Calu3 (cell line): ENCODE data around the gene NCK2. TPM values are rescaled to one million over a fixed set of nuclear protein-coding genes. Genes with fewer than 3 reads are reported as not detected.
A peak's percentile ranks its signal among the peaks of the same experiment; 100 is the strongest.

Experiments
- BruUV-seq: library from RNA; stranded (reverse); fragments of 400-500 nt; replicated peaks from 2 replicates; lab custom pipeline; 2021; lab: Mats Ljungman, UMichigan
- CTCF ChIA-PET: fragments of 300-600 bp; sonication (Branson Sonifier 250); formaldehyde crosslinking; loops from one replicate; lab custom pipeline; 2022; ENCODE audit warnings: antibody characterized with exemption; lab: Charles Lee
- DNase-seq: peaks from one replicate; pipeline ENCODE4 v3.0.0; 2022
- H3K27ac Mint-ChIP-seq: one replicate; pipeline ENCODE4 v1.8.0; 2022; ENCODE audit warnings: mixed read lengths; ENCODE audit not compliant: unreplicated experiment
- H3K27me3 Mint-ChIP-seq: one replicate; pipeline ENCODE4 v1.8.0; 2022; ENCODE audit warnings: mixed read lengths; ENCODE audit not compliant: unreplicated experiment
- H3K36me3 Mint-ChIP-seq: one replicate; pipeline ENCODE4 v1.8.0; 2022; ENCODE audit warnings: mild to moderate bottlenecking, moderate library complexity, mixed read lengths; ENCODE audit not compliant: insufficient read depth, unreplicated experiment
- H3K4me1 Mint-ChIP-seq: one replicate; pipeline ENCODE4 v1.8.0; 2022; ENCODE audit warnings: mild to moderate bottlenecking, low read depth, mixed read lengths; ENCODE audit not compliant: unreplicated experiment
- H3K4me3 Mint-ChIP-seq: one replicate; pipeline ENCODE4 v1.8.0; 2022; ENCODE audit warnings: mild to moderate bottlenecking, low read depth, moderate library complexity, mixed read lengths; ENCODE audit not compliant: unreplicated experiment
- H3K9me3 Mint-ChIP-seq: one replicate; pipeline ENCODE4 v1.8.0; 2022; ENCODE audit warnings: low read depth, mixed read lengths; ENCODE audit not compliant: unreplicated experiment
- CTCF ChIP-seq: fragments of 200-600 bp; IDR thresholded peaks from one replicate; pipeline ENCODE4 v1.8.0; 2022; ENCODE audit warnings: antibody characterized with exemption; ENCODE audit not compliant: unreplicated experiment
- intact Hi-C: fragments of 100-400 bp; cut with micrococcal nuclease; formaldehyde crosslinking; loops from one replicate; pipeline ENCODE4 v1.10.0; 2022; ENCODE audit not compliant: unreplicated experiment
- total RNA-seq: library from RNA; stranded (reverse); gene quantifications from 2 replicates; pipeline ENCODE4 v1.2.3, GENCODE V29; 2022

Gene NCK2
- total RNA-seq, 1 experiment from 2014 or later, result 88.6 TPM

GRCh38 chr2:105771836-105772235 lies 27.1 kb downstream of the NCK2 start:
- intact Hi-C loops, result no loop called here
- Mint-ChIP-seq H3K4me1 (peaks cover 18% of the 10 kb centered on the region), H3K36me3 (peaks cover 22% of the 10 kb centered on the region), H3K27me3 (no peaks in the 10 kb centered on the region), H3K27ac (no peak overlapping the region), H3K4me3 (no peak overlapping the region), H3K9me3 (no peaks in the 10 kb centered on the region)
- BruUV-seq, result no TSS peak
- TF ChIP-seq CTCF, result no peak
- CTCF ChIA-PET, result no interaction called here
- DNase-seq, result no peak

GRCh38 chr2:105772362-105772761 lies 27.6 kb downstream of the NCK2 start:
- no peak for TF ChIP-seq CTCF
- H3K4me3 Mint-ChIP-seq, result no peak overlapping the region
- intact Hi-C loops, result no loop called here
- no peaks in the 10 kb centered on the region for H3K9me3 Mint-ChIP-seq
- peaks cover 22% of the 10 kb centered on the region for H3K36me3 Mint-ChIP-seq
- CTCF ChIA-PET, result interaction anchor here (0.6 kb wide), 2 partner anchors 189 to 859 kb away, joined by 3 read pairs; no protein-coding TSS in a partner anchor
- no peaks in the 10 kb centered on the region for H3K27me3 Mint-ChIP-seq
- BruUV-seq, result no TSS peak
- peaks cover 15% of the 10 kb centered on the region for H3K4me1 Mint-ChIP-seq
- peak overlapping the region; percentile 54 for H3K27ac Mint-ChIP-seq
- no peak for DNase-seq

- Mint-ChIP-seq H3K27me3 (no peaks in the 10 kb centered on the region), H3K4me3 (no peak overlapping the region), H3K36me3 (peaks cover 10% of the 10 kb centered on the region), H3K27ac (peak overlapping the region; percentile 54), H3K9me3 (no peaks in the 10 kb centered on the region), H3K4me1 (peaks cover 15% of the 10 kb centered on the region)
- CTCF ChIA-PET, result no interaction called here
- no peak for TF ChIP-seq CTCF
- no peak for DNase-seq
- intact Hi-C loops, result no loop called here
- BruUV-seq, result no TSS peak
These were observed 28.9 kb downstream of the NCK2 start for GRCh38 chr2:105773568-105773967.

GRCh38 chr2:105774781-105775337 lies 30.1 kb downstream of the NCK2 start:
- Mint-ChIP-seq H3K36me3 (peaks cover 10% of the 10 kb centered on the region), H3K4me3 (no peak overlapping the region), H3K27me3 (no peaks in the 10 kb centered on the region), H3K27ac (no peak overlapping the region), H3K4me1 (peaks cover 15% of the 10 kb centered on the region), H3K9me3 (no peaks in the 10 kb centered on the region)
- intact Hi-C loops, result no loop called here
- no TSS peak for BruUV-seq
- DNase-seq, result no peak
- CTCF ChIA-PET, result no interaction called here
- TF ChIP-seq CTCF, result no peak
